ENCODE results near the gene YWHAB.
"Not testable (repeated sequence)": the region's sequence is repeated elsewhere in the genome, so short reads cannot be mapped to it uniquely, and the experiment has no call there.

YWHAB gene

DNA sequence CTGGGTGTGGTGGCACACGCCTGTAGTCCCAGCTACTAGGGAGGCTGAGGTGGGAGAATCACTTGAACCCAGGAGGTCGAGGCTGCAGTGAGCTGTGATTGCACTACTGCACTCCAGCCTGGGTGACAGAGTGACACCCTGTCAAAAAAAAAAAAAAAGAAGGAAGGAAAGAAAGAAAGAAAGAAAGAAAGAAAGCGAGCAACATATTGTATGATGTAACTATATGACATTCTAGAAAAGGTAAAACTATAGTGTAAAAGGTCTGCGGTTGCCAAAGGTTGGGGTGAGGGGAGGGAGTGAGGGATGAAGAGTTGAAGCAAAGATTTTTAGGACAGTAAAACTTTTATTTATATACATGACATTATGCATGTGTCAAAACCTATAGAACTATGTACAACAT, 3.1 kb upstream of the YWHAB start:
- DNase-seq: not testable (repeated sequence)

DNA sequence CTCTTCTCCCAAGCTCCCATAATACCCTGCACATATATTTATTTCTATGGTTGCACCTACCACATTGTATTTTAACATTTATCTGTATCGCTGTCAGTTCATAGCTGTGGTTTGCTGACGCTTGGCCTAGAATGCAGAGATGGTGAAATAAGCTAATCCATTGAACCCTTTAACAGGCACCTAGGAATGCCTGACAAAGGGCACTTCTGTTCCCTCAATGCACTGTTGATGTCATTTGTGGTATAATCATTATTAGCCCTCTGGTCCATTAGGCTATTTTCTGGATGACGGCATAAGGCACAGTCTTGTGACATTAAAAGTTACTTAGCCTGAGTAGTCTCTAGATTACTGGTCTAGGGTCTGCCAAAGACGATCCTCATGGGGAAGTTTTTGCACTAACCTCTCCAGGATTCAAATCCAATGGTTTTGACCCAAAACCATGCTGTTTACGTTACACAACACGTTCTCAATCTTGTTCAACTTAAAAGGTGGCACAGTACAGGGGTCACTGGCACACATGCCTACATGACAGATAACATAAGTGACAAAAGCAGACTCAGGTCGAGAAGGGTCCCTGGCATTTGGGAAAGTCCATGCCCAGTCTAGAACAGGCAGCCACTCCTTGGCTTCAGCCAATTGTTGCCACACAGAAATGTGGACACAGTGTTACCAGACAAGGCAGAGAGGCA, 2.1 kb upstream of the YWHAB start:
- DNase-seq: no peak

DNA sequence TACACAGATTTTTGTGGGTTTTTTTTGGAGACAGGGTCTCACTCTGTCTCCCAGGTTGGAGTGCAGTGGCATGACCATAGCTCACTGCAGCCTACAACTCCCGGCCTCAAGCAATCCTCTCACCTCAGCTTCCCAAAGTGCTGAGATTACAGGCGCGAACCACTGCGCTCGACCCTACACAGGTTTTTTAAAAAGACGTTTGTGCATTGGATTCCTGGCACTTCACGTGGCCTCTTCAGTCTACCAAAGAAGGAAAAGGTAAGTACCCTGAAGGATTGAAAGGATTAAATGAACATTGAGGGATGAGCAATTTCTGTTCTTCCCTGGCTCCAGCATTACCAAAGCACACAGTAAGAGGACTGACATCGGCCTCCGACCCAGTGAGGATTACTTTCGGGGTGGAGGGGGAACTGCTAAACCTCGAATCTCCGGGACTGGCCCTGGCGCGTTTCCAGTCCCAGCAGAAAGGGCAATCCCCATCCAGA, 556 bp upstream of the YWHAB start:
- DNase-seq: no peak

DNA sequence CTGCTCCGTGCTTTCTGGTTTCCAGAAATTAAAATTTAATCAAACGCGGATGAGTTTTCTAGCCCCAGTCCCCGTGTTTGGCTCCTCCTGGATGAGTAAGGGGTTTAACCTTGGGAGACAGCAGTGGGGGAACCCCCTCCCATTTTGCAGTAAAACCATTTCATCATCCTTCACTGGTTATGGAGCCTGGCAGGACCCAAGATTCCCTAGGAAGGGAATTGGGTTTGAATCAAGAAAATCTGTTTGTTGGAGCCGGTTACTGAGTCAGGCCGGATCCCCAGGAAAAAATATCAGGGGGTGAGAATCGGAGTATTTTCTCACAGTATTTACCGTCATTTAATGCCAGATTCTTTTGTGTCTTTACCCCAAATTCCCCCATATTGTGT, 754 bp downstream of the YWHAB start:
- no peak for DNase-seq

DNA sequence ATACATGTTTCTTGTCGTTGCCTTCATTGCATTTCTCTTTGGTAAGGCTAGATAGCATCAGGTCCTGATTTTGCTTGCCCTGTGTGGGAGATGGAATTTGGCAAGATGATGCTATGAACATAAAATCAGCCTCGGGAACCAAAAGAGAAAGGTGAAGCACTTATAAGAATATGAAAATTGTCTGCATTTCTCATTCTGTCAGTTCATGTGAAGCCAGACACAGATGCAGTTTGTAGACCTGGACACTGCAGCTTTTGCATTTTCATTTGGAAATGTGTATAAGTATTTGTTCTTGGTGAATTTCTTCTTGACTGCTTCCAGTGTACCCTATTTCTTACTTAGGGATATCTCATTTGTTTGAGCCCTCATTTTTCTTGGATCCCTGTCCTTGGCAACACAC, 1.3 kb downstream of the YWHAB start:
- no peak for DNase-seq

DNA sequence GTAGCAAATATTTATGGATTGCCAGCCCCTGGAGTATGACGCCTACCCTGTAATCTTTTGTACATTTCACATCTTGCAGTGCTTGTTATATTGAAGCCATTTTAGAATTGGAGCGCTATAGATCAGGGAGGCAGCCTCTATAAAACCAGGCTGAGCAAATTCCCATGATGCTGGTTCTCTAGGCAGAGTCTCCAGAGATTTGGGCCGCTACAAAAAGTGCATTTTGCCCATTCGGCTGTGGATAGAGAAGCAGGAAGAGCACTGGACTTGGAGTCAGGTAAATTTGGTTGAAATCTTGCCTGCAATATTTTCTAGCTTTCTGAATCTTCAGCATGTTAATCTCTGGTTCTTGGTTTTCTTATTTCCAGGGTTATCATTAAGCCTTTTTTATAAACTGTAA, 2.0 kb downstream of the YWHAB start:
- DNase-seq: no peak

DNA sequence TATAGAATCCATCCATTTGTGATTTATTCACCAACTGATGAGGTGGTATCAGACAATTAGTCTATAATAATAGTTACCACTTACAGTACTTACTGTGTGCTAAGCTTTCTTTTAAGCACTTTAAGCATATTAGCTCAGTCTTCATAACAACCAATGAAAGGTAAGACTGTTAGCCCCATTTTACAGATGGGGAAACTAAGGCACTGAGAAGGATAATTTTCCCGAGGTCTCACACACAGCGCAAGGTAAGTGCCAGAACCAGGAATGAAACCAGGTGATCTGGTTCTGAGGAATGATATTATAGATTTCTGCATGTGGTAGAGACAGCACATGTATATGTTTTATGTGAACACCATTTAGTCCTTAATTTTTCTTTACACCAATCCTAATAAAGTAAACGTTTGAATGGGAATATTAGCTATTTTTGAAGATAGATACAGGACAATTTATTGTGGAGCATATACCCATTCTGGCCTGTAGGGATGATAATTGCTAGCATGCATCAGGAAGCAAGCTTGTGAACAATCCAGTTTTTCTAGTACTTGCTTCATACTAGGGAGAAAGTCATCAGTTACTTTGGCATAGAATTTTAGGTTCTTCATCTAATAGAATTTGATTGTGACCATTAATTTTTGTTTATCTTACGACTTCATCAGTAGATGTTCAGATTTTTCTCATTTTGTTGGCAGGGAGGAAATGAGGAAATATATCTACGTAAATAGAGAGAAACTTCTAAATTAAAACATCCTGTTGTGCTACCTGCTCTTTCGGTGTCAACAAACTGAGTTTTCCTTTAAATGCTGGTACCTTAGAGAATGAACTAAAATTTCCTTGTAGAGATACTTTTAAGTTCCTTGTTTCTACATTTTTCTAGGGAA, 3.0 kb downstream of the YWHAB start:
- no peak for DNase-seq

DNA sequence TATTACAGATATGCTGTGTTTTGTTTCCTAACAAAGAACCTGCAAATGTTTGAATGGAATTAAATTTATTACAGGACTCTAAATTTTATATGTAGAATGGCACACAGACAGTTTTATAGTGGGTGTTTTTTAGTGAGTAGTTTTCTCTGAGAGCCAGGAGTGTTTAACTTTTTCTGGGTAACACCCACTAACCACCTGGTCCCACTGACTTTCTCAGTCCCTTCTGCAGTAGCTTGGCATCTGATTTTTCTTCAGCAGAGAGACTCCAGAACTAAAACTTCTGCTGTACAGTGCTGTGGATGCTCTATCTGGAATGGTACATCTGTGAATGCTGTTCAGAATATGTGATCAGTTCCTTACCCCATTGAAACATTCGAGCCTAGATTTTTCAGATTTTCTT, 6.3 kb downstream of the YWHAB start:
- no peak for DNase-seq

DNA sequence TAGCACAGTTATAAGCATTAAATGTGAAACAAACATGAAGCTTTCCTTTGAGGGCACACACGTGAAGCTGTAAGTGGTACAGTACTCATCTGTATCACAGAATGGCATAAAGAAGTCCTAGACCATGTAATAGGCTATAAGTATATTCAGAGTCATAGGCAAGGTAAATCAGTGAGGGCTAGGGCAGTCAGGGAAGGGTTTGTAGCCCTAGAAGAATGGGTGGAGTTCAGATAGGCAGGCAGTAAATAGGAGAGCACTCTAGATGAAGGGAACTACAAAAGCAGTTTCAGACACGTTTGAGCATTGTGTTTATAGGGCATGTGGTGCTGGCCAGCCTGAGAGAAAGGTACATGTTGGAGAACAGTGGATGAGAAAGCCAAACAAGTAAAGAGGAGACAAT, 9.5 kb downstream of the YWHAB start:
- DNase-seq: no peak

DNA sequence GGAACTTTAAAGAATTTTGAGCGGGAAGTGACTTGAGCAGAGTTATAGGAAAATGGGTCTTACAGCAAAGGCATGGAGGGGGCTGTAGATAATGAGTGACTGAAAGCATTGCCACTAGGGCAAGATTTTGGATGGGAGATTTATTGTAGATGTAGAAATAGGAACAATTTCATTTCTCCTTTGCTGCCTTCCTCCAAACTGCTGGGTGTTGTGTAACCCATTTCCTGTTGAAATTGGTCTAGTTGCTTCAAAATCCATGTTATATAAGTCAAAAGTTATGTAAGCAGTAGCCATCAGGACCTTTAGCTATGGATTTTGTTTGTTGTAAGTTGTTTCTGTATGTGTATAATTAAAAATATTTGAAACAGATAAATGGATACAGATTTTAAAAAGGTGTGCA, 11.1 kb downstream of the YWHAB start:
- no peak for DNase-seq

DNA sequence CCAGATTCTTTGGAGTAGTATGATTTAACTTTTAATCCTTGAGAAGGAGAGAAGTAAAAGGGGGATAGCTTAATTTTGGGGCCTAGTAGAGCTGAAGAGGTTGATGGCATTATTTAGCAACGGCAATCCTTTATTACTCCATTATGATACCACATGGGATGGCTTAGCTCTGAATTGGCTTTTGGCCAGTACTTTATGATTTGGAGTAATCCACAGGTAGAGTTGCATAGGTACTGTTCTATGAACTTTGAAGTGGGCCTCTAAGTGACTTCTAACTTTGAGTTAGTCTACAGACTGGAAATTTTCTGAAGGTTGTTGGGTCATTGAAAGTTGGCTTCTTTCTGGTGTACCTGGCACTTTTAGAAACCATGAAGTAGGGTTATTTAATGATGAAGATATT, 11.6 kb downstream of the YWHAB start:
- DNase-seq: no peak

DNA sequence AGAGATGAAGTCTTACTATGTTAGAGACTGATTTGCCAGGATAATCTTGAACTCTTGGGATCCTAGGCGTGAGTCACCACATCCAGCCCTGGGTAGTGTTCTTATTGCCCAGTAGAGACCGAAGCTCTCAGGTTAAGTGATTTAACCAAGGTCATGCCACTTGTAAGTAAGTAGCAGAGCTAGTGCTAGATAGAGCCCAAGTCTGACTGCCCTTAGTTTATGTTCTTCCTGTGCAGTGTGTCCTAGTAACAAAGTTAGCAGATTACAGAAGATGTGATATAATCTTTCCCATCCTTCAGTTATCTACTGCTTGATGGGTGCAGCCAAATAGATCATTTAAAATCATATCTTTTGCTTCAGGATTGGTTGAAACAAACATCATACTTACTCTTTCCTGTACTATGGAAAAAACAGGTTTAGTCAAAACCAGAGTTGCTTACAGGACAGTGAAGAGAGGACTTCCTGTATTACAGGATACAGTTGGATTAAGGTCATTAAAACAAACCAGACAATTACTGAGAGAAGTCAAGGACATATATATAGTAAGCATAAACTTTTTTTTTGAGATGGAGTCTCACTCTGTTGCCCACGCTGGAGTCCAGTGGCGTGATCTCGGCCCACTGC, 14.8 kb downstream of the YWHAB start:
- no peak for DNase-seq

DNA sequence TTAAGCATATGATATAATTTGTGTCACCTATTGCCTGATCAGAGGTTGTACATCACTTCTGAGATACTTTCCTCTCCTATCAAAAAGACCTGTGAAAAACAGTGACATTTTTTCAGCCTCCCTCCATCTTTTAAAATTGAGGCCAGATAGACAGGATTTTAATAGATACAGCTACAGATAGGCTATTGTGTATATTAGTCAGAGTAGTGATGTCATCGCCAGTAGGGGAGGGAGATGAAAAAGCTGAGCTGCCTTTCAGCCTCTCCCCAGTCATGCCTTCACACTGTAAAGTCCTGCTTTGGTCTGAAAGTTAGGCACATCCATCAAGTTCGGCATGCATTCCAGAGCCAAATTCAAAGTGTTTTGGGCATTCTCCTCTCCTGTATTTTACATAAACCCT, 16.5 kb downstream of the YWHAB start:
- DNase-seq: no peak

DNA sequence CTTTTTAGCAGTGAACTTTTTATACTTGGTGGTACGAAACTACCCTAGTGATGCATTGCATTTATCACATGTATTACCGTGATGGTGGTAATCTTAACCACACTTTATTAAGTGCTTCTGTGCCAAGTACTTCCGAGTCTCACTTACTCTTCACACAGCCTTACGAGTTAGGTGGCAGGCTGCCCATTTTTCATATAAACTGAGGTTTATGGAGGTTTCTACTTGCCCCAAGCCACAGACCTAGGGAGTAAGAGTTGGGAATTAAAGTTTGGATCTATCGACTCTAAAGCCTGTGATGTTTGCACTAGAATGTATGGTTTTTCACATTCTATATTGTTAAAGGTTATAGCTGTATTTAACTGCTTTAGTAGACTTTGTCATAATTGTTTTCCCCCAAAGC, 18.9 kb downstream of the YWHAB start:
- no peak for DNase-seq

DNA sequence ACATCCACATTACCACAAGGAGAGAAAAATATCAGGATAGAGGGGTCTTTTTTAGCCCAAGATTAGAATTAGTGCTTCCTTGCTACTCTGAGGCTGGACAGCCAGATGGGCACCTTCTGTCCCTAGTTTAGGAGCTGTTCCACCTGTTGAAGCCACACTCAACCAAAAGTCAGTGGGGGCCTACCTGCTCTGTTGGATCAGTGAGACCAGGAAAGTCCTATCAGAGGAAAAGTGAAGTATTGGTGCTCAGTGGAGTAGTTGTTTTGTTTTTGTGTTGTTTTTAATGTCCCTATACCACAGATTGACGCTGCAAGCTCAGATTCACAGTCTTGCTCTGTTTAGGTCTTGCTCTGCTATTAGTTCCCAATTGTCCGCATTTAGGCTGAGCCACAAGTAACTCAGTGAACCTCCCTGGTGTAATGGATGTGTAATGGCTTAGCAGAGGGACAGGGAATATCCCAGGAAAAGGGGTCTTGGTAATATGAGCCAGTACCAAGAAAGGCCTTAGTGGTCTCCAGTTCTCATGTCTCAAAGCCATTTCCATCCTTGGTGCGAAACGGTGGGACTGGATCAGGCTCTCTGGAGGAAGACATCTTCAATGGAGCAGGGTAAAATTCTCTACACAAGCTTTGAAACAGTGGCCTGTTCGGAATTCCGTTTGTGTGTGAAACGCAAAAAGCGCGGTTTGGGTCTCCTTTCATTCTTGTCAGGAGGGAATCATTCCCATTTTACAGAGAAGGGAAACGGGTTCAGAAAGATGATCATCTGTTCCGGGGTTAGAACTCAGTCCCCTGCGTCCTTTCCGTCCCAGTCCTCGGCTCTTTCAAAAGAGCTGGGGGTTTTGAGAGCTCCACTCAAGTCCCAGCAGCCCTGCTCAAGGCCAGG, 23.7 kb downstream of the YWHAB start:
- DNase-seq: no peak

DNA sequence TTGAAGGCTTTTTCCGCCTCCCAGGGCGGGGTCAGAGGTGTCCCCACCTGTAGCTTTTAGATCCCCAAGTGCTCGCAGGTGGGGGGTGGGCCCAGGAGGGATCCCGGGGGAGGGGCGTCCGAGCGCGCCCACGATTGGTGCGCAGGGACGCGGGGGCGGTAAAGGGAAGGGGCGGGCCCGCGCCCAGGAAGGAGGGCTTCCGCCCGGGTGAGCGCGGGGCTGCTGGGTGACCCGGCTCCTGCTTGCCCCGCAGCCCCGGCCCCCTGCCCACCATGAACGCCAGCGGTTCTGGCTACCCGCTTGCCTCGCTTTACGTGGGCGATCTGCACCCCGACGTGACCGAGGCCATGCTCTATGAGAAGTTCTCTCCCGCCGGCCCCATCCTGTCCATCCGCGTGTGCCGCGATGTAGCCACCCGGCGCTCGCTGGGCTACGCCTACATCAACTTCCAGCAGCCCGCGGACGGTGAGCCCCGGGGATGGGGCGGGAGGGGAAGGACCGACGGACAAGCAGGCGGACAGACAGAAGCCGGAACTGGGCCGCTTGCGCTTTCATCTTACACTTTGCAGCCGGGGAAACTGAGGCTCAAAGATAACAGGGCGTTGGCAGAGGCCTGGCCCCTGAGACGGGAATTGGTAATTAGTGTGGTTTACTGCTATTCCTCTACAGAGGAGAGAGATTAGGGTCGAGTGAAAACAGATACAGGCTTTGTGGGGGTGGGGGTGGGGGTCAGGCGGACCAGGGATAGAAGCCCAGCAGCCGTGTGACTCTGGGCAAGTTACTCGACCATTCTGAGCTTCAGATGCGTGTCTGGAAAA, 24.6 kb downstream of the YWHAB start, which contains the start of gene PABPC1L:
Gene PABPC1L (plus strand): TSS at position 189 of the 818 bp plus-strand sequence. CDS start 84 bp downstream, at position 273.
- DNase-seq: peak; percentile 82 to 84

DNA sequence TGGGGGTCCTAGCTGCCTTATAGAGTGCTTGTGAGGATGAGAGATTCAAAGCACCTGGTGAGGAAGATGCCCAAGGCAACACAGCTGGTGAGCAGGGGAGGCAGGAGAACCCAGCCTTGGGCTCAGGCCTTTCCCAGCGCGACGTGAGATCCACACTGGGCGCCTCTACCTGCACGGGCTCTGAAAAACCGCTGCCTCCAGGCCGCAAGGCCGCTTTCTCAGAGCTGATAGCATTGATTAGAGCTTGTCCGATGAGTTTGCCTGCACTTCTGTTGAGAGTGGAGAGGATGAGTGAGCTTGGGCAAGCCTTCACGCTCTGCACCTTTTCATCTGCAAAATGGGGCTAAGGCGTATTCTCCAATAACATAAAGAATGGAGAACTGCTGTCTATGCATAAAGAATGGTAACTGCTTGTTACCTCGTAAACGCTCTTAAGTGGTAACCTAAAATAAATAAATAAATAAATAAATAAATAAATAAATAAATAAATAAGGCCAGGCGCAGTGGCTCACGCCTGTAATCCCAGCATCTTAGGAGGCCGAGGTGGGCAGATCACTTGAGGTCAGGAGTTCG, 25.3 kb downstream of the YWHAB start:
- no peak for DNase-seq

DNA sequence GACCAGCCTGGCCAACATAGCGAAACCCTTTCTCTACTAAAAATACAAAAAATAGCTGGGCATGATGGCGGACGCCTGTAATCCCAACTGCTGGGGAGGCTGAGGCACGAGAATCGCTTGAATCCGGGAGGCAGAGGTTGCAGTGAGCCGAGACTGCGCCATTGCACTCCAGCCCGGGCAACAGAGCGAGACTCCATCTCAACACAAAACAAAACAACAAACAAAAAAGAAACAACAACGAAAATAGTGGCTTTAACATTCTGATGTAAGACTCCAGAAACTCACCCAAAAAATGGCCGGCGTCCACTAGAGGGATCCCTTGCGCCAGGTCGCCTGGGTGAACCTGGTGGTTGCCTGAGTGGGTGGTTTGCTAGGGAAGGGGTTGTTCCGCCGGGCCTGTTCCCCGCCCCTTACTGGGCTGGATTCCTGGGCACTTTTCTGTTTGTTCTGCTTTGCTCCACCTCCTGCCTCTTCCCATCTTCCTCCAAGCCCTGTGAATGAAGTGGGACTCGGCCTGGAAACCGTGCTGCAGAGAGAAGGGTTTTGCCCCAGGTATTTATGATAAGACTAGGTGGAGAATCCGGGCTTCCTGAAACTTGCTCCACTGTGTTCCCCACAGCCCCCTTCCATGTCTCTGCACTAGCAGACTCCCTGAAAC, 25.9 kb downstream of the YWHAB start:
- DNase-seq: peak; percentile 46 to 70

DNA sequence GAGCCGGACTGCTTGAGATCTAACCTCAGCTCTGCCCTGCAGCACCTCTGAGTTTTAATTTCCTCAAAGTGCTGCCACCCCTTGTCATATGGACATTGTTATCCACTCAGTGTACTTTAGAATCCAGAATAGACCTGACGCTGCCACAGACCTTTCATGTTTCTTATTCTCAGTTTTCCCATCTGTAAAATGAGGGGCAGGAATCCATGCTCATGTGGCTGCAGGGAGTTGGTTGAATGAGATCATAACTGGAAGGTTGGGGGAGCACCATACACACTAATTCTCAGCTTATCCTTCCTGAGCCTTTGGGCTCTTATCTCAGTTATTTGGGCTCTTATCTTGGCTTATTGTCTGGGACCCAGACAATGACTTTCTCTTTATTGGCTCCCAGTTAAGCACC, 26.7 kb downstream of the YWHAB start:
- no peak for DNase-seq

DNA sequence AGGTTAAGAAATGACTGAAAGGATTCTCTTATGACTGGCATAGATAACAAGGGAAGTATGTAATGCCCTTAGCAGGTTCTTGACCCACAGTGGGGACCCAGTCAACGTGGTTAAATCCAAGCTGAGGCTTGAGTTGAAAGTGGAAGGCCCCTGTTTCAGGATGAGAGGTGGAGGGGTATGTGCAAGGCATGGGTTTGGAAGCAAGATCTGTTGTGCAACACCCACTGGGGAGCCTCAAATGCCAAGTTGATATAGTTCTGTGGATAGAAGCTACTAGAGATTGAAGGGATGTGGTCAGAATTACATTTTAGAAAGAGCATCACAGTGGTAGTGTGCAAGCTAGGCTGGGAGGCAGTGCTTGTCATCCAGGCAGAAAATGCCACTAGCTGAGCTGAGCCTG, 29.4 kb downstream of the YWHAB start:
- no peak for DNase-seq

DNA sequence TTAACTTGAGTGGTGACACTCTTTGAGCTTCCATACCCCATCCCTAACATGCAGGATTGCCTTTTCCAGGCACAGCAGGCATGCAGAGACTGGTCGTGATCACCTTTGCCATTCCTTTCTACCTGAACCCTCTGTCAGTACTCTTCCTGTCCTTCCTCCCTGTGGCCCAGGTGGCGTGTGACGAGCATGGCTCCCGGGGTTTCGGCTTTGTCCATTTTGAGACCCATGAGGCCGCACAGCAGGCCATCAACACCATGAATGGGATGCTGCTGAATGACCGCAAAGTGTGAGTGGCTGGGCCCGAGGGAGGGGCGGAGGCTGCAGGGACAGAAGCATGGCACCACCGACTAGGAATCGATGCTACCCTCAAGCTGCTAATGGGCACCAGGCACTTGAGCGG, 31.1 kb downstream of the YWHAB start:
- DNase-seq: no peak

Data from stimulated activated CD4-positive, alpha-beta T cell treated with anti-CD3 and anti-CD28 coated beads, Interleukin-2, amount 100 ng/mL, for 24 hours (primary cell).